RWPE2 (cell line): ENCODE data around the gene ANTXRL.
"Not testable (repeated sequence)": the region's sequence is repeated elsewhere in the genome, so short reads cannot be mapped to it uniquely, and the experiment has no call there.

ENCODE experiments used
- ATAC-seq: fragments of 200-7000 bp; cut with Tn5 transposase; 3 replicates; pipeline ENCODE4 v1.9.1; 2021; ENCODE audit warnings: low read depth
- DNase-seq: peaks from one replicate; pipeline ENCODE4 v3.0.0-alpha.2; 2020; ENCODE audit warnings: low spot score
- H3K27ac ChIP-seq: fragments of 450-650 bp; 2 replicates; pipeline ENCODE4 v1.5.1; 2017; ENCODE audit warnings: mild to moderate bottlenecking; ENCODE audit not compliant: poor library complexity, severe bottlenecking
- H3K27me3 ChIP-seq: fragments of 250-450 bp; sonication (Bioruptor Pico); 2 replicates; pipeline ENCODE4 v1.5.1; 2021; ENCODE audit warnings: mild to moderate bottlenecking, moderate library complexity; ENCODE audit not compliant: insufficient read depth, poor library complexity, severe bottlenecking
- H3K36me3 ChIP-seq: fragments of 250-450 bp; sonication (Bioruptor Pico); 2 replicates; pipeline ENCODE4 v1.5.1; 2020; ENCODE audit warnings: low read depth, mild to moderate bottlenecking, moderate library complexity
- H3K4me1 ChIP-seq: fragments of 250-450 bp; sonication (Bioruptor Pico); 2 replicates; pipeline ENCODE4 v1.5.1; 2021; ENCODE audit warnings: mild to moderate bottlenecking, moderate library complexity; ENCODE audit not compliant: insufficient read depth, poor library complexity, severe bottlenecking
- H3K4me3 ChIP-seq: fragments of 250-450 bp; sonication (Bioruptor Pico); 2 replicates; pipeline ENCODE4 v1.5.1; 2021; ENCODE audit warnings: mild to moderate bottlenecking, moderate library complexity; ENCODE audit not compliant: severe bottlenecking
- H3K9me3 ChIP-seq: fragments of 250-450 bp; sonication (Bioruptor Pico); 2 replicates; pipeline ENCODE4 v1.5.1; 2021; ENCODE audit warnings: mild to moderate bottlenecking, moderate library complexity; ENCODE audit not compliant: severe bottlenecking
- CTCF ChIP-seq: fragments of 450-650 bp; IDR thresholded peaks from one replicate; pipeline ENCODE4 v1.5.1; 2017; ENCODE audit warnings: mild to moderate bottlenecking, moderate library complexity; ENCODE audit not compliant: poor library complexity, severe bottlenecking

ANTXRL gene

GRCh38 chr10:46330894-46331293 lies 44.1 kb downstream of the ANTXRL start:
- H3K36me3 ChIP-seq, result no peaks in the 10 kb centered on the region
- H3K9me3 ChIP-seq, result no peaks in the 10 kb centered on the region
- no peaks in the 10 kb centered on the region for H3K4me1 ChIP-seq
- DNase-seq (no peak), ATAC-seq (no peak)
- no peak overlapping the region for H3K4me3 ChIP-seq
- no peak overlapping the region for H3K27ac ChIP-seq
- no peaks in the 10 kb centered on the region for H3K27me3 ChIP-seq
- TF ChIP-seq CTCF, result no peak

- H3K9me3 ChIP-seq, H3K4me3 ChIP-seq, H3K27me3 ChIP-seq, H3K4me1 ChIP-seq, ATAC-seq, H3K36me3 ChIP-seq, H3K27ac ChIP-seq, DNase-seq: not testable (repeated sequence)
Measured at GRCh38 chr10:46365484-46365883, 78.7 kb downstream of the ANTXRL start.

GRCh38 chr10:46367209-46367608 lies 80.4 kb downstream of the ANTXRL start:
- H3K36me3 ChIP-seq, H3K4me3 ChIP-seq, ATAC-seq, H3K27ac ChIP-seq, H3K9me3 ChIP-seq, H3K4me1 ChIP-seq, DNase-seq, H3K27me3 ChIP-seq: not testable (repeated sequence)

- not testable (repeated sequence) for ATAC-seq
Measured at GRCh38 chr10:46367666-46368240, 81.0 kb downstream of the ANTXRL start.

GRCh38 chr10:46368956-46369355 lies 82.2 kb downstream of the ANTXRL start:
- not testable (repeated sequence) for H3K27ac ChIP-seq, H3K36me3 ChIP-seq, ATAC-seq, H3K4me3 ChIP-seq, H3K9me3 ChIP-seq, H3K27me3 ChIP-seq, DNase-seq, H3K4me1 ChIP-seq

More at GRCh38 chr10:46367666-46368240, 81.0 kb downstream of the ANTXRL start:
- H3K27ac ChIP-seq, H3K36me3 ChIP-seq, H3K9me3 ChIP-seq, DNase-seq, H3K4me1 ChIP-seq, H3K4me3 ChIP-seq, H3K27me3 ChIP-seq: not testable (repeated sequence)

- H3K27ac ChIP-seq, result peak overlapping the region; percentile 71
- not testable (repeated sequence) for ATAC-seq, H3K4me1 ChIP-seq, H3K27me3 ChIP-seq, DNase-seq, H3K4me3 ChIP-seq, H3K36me3 ChIP-seq, H3K9me3 ChIP-seq
Measured at GRCh38 chr10:46374410-46374809, 87.6 kb downstream of the ANTXRL start.

- H3K27me3 ChIP-seq, H3K9me3 ChIP-seq, H3K4me1 ChIP-seq, H3K36me3 ChIP-seq, DNase-seq: not testable (repeated sequence)
- Histone ChIP-seq H3K27ac (peak within 1 kb of the TSS; percentile 71), H3K4me3 (peak within 1 kb of the TSS; percentile 35)
- peak; percentile 45 for ATAC-seq
Measured at GRCh38 chr10:46375406-46375805, 88.6 kb downstream of the ANTXRL start, which contains the start of gene ANXA8L1. TSS of gene ANXA8L1 (plus strand) at chr10:46375776. CDS start at chr10:46375852, 76 bp downstream.

- not testable (repeated sequence) for H3K27me3 ChIP-seq, H3K4me3 ChIP-seq, H3K4me1 ChIP-seq, H3K9me3 ChIP-seq, DNase-seq, ATAC-seq, H3K36me3 ChIP-seq
- H3K27ac ChIP-seq, result peak overlapping the region; percentile 71
Measured at GRCh38 chr10:46377022-46377421, 90.2 kb downstream of the ANTXRL start.

- H3K4me3 ChIP-seq, result not testable (repeated sequence)
Measured at GRCh38 chr10:46377651-46378050, 90.9 kb downstream of the ANTXRL start.

GRCh38 chr10:46378108-46378507 lies 91.3 kb downstream of the ANTXRL start:
- DNase-seq, H3K27me3 ChIP-seq, H3K4me3 ChIP-seq, H3K9me3 ChIP-seq, H3K4me1 ChIP-seq, H3K27ac ChIP-seq, H3K36me3 ChIP-seq: not testable (repeated sequence)
- peak; percentile 86 for ATAC-seq

More at GRCh38 chr10:46377651-46378050, 90.9 kb downstream of the ANTXRL start:
- peak; percentile 56 for ATAC-seq
- H3K27ac ChIP-seq, DNase-seq, H3K27me3 ChIP-seq, H3K9me3 ChIP-seq, H3K36me3 ChIP-seq, H3K4me1 ChIP-seq: not testable (repeated sequence)

- ATAC-seq, DNase-seq, H3K9me3 ChIP-seq, H3K27me3 ChIP-seq, H3K4me1 ChIP-seq, H3K4me3 ChIP-seq, H3K36me3 ChIP-seq: not testable (repeated sequence)
- H3K27ac ChIP-seq, result peak overlapping the region; percentile 49
Measured at GRCh38 chr10:46379233-46379848, 92.5 kb downstream of the ANTXRL start.
